GM12874 (cell line): Measurements from ENCODE around the gene MGAT5B.

Source experiments
- TF ChIP-seq, protein P1 (sequence below): IDR thresholded peaks from 2 replicates; pipeline ENCODE4 v1.5.1; 2011; ENCODE audit warnings: low read depth, mild to moderate bottlenecking, control low read depth, low read length, moderate library complexity; ENCODE audit not compliant: insufficient read depth

The MGAT5B gene

GRCh38 chr17:76955191-76955590 lies 87.0 kb downstream of the MGAT5B start:
- TF ChIP-seq, protein P1, sequence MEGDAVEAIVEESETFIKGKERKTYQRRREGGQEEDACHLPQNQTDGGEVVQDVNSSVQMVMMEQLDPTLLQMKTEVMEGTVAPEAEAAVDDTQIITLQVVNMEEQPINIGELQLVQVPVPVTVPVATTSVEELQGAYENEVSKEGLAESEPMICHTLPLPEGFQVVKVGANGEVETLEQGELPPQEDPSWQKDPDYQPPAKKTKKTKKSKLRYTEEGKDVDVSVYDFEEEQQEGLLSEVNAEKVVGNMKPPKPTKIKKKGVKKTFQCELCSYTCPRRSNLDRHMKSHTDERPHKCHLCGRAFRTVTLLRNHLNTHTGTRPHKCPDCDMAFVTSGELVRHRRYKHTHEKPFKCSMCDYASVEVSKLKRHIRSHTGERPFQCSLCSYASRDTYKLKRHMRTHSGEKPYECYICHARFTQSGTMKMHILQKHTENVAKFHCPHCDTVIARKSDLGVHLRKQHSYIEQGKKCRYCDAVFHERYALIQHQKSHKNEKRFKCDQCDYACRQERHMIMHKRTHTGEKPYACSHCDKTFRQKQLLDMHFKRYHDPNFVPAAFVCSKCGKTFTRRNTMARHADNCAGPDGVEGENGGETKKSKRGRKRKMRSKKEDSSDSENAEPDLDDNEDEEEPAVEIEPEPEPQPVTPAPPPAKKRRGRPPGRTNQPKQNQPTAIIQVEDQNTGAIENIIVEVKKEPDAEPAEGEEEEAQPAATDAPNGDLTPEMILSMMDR, result no peak

DNA sequence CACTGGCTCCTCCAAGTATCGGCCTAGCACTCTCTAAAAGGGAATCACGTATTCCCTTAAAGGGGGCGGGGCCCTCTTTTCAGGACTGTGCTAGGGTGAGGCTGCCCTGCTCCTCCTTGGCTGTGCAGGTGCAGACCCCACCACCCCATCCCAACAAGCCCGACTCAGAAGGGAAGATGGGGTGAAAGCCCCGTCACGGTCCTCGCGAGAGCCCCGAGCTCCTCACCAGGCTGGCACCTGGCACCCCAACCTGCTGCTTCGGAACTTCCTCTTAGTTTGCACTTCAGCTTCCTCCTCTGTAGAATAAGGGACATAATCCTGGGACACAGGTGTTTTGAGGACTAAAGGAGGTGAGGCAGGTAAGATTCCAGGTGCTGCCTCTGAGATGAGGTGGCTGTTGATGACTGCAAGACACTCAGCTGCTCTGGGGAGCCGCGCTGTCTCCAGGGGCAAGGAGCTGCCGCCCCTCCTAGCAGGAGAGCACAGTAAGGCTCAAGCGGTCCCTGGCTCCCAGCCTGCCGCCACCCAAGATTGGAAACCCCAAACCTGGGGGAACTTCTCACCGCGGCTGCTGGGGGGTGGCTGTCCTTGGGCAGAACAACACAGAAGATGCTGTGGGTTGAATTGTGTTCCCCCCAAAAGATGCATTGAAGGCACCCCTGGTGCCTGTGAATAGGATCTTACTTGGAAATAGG lies 88.8 kb downstream of the MGAT5B start:
- TF ChIP-seq, protein P1, result no peak

DNA sequence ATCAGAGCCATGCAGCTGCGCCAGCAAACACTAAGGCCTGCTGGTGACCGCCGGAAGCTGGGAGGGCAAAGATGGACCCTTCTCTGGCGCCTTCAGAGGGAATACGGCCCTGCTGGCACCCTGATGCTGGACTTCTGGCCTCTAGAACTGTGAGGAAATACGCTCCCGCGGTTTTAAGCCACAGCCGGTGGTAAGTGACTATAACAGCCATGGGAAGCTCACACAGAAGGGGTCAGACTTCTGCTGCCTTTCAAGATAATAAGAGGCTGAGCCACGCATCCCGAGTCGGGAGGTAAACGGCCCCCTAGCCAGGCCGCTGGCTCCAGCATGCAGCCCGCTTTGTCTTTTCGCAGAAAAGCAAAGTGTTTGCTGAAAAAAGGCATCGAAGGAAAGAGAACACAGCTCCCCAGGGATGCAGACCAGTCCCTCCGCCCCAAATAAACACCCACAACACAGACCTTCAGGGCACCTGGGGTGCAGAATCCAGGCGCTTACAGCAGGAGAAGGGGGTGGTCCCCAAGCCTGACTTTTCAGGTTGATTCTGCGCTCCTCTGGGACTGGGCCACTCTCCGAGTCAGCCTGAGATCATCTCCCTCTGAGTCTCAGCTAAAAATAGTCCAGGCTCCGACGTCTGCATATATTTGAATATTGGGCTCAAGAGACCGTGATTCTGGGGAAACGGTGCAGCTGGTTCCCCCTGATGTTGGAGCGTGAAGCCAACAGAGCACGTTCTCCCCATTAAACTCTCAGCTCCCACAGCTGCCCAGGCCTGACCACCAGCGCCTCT lies 89.7 kb downstream of the MGAT5B start:
- TF ChIP-seq, protein P1, result no peak

- TF ChIP-seq, protein P1, result no peak
Observed at GRCh38 chr17:76958974-76959373, 90.8 kb downstream of the MGAT5B start.

DNA sequence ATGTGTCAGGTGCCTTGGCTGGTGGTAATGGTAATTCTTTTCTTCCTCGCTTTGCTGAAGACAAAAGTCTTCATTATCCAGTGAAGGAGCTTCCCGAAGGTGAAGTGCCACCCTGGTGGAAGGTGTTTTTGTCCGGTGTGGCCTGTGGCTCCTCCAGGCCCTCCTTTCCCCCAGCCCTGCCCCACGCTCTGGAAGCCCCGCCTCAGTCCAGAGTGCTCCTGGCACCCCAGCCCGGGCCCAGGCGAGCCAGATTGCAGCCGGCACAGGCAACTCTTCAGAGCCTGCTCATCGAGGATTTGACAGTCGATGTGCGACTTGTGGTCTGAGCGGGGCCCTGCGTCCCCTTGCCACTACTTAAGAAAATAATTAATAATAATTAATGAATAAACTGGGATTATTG lies 93.7 kb downstream of the MGAT5B start:
- TF ChIP-seq, protein P1, result no peak

GRCh38 chr17:76962858-76963257 lies 94.7 kb downstream of the MGAT5B start:
- TF ChIP-seq, protein P1, result no peak

- TF ChIP-seq, protein P1, result no peak
Observed at GRCh38 chr17:76966016-76966415, 97.8 kb downstream of the MGAT5B start.
